Left lung (tissue), 10 donors: ENCODE results near the gene BTBD8. TPM values are rescaled to one million over a fixed set of nuclear protein-coding genes. Genes with fewer than 3 reads are reported as not detected.

Source experiments
- ATAC-seq: fragments of 200-7000 bp; cut with Tn5 transposase; one replicate; pipeline ENCODE4 v1.9.1; 2020; ENCODE audit warnings: moderate library complexity
- DNase-seq, 4 donors: peaks; one replicate each; pipeline ENCODE4 v3.0.0-alpha.2; 2013 to 2020
- H3K27ac ChIP-seq, 2 donors: fragments of 200-600 bp; sonication (generic) in 1 of 2; one replicate each; pipeline versions ENCODE4 v1.5.0 to v1.8.0; 2020 to 2021
- H3K27me3 ChIP-seq, 2 donors: fragments of 200-600 bp; sonication (generic) in 1 of 2; one replicate each; pipeline versions ENCODE4 v1.5.0 to v1.8.0; 2020 to 2021
- H3K36me3 ChIP-seq, 2 donors: fragments of 200-600 bp; sonication (generic) in 1 of 2; one replicate each; pipeline versions ENCODE4 v1.5.0 to v1.8.0; 2020 to 2021
- H3K4me1 ChIP-seq, 2 donors: fragments of 200-600 bp; one replicate each; pipeline ENCODE4 v1.8.0; 2021
- H3K4me3 ChIP-seq, 2 donors: fragments of 200-600 bp; sonication (generic) in 1 of 2; one replicate each; pipeline versions ENCODE4 v1.5.0 to v1.8.0; 2020 to 2021; ENCODE audit warnings: mild to moderate bottlenecking in 1 of 2
- H3K9me3 ChIP-seq, 2 donors: fragments of 200-600 bp; sonication (generic) in 1 of 2; one replicate each; pipeline versions ENCODE4 v1.5.0 to v1.8.0; 2020 to 2021
- intact Hi-C, 2 donors: fragments of 100-400 bp; cut with DNase I; formaldehyde crosslinking; loops; one replicate each; pipeline versions ENCODE4 v1.11.2 to v1.14.2; 2022
- polyA plus RNA-seq, 6 donors: library from polyadenylated mRNA; unstranded; fragments of 120-200 nt; gene quantifications; one replicate each; pipeline ENCODE4 v1.2.1, GENCODE V29; 2013; ENCODE audit not compliant: insufficient read length in 6 of 6
- total RNA-seq, 2 donors: library from RNA; stranded (reverse); fragmentation: NEBNext Ultra II Directional; extraction: Animal tissue kit (Norgen Biotek cat#: 25700); gene quantifications; one replicate each; pipeline ENCODE4 v1.2.1, GENCODE V29; 2021
- TF ChIP-seq, protein P1 (sequence below), 2 donors: fragments of 200-600 bp; sonication (generic) in 1 of 2; IDR thresholded peaks; one replicate each; pipeline versions ENCODE4 v1.5.0 to v1.8.0; 2021; ENCODE audit warnings: antibody characterized with exemption in 2 of 2
- donor health status: DM: no; HTN: yes; CAD: no.
- donor health status: DM: no; HTN: no; CAD: no.

Gene BTBD8
- total and polyA plus RNA-seq, 8 donors = 2.1 to 12.1 (median 8.5) TPM

GRCh38 chr1:92091625-92092024 is 11.5 kb downstream of the BTBD8 start:
- Histone ChIP-seq H3K27ac (no peak overlapping the region), H3K36me3 (no peaks in the 10 kb centered on the region), H3K4me3 (no peak overlapping the region), H3K4me1 (peaks cover 0 to 14% of the 10 kb centered on the region in 2 donors), H3K27me3 (no peaks in the 10 kb centered on the region), H3K9me3 (peaks cover 0 to 4% of the 10 kb centered on the region in 2 donors)
- no peak for ATAC-seq
- TF ChIP-seq, protein P1, sequence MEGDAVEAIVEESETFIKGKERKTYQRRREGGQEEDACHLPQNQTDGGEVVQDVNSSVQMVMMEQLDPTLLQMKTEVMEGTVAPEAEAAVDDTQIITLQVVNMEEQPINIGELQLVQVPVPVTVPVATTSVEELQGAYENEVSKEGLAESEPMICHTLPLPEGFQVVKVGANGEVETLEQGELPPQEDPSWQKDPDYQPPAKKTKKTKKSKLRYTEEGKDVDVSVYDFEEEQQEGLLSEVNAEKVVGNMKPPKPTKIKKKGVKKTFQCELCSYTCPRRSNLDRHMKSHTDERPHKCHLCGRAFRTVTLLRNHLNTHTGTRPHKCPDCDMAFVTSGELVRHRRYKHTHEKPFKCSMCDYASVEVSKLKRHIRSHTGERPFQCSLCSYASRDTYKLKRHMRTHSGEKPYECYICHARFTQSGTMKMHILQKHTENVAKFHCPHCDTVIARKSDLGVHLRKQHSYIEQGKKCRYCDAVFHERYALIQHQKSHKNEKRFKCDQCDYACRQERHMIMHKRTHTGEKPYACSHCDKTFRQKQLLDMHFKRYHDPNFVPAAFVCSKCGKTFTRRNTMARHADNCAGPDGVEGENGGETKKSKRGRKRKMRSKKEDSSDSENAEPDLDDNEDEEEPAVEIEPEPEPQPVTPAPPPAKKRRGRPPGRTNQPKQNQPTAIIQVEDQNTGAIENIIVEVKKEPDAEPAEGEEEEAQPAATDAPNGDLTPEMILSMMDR (IDR thresholded peaks at IDR 0.05) = no peak
- intact Hi-C loops = no loop called here
- no peak for DNase-seq

DNA sequence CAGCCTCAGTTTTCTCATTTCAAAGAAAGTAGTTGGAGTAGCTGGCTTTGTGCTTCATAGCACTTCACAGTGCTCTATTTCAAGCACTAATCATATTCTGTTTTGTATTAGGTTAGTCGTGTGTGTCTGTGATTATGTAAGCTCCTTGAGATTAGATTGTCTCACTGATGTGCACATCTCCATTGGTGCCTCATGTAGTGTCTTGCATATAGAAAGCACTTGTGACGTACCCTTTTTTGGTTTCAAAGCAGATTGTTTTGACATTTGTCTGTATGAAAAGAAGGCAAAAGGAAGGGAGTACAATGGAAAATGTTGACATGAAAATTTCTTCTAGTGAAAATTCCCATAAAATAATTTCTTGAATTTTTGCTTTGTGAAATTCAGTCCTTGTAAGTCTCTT is 13.9 kb downstream of the BTBD8 start:
- Histone ChIP-seq H3K36me3 (no peaks in the 10 kb centered on the region), H3K4me3 (no peak overlapping the region), H3K27ac (no peak overlapping the region), H3K27me3 (no peaks in the 10 kb centered on the region), H3K4me1 (peaks cover 0 to 14% of the 10 kb centered on the region in 2 donors), H3K9me3 (no peaks in the 10 kb centered on the region)
- intact Hi-C loops = no loop called here
- DNase-seq (no peak), ATAC-seq (no peak)
- TF ChIP-seq, protein P1 (IDR thresholded peaks at IDR 0.05) = no peak

- DNase-seq (no peak), ATAC-seq (no peak)
- Histone ChIP-seq H3K9me3 (no peaks in the 10 kb centered on the region), H3K4me3 (no peak overlapping the region), H3K4me1 (peaks cover 0 to 14% of the 10 kb centered on the region in 2 donors), H3K27ac (no peak overlapping the region), H3K36me3 (no peaks in the 10 kb centered on the region), H3K27me3 (no peaks in the 10 kb centered on the region)
- TF ChIP-seq, protein P1 (IDR thresholded peaks at IDR 0.05) = no peak
- intact Hi-C loops = no loop called here
These were observed 14.4 kb downstream of the BTBD8 start for GRCh38 chr1:92094595-92094994.

- DNase-seq (no peak), ATAC-seq (peak; percentile 15)
- Histone ChIP-seq H3K27ac (peak overlapping the region in 1 of 2 donors; percentile 45), H3K4me3 (no peak overlapping the region), H3K4me1 (peaks cover 0 to 14% of the 10 kb centered on the region in 2 donors), H3K27me3 (no peaks in the 10 kb centered on the region), H3K9me3 (no peaks in the 10 kb centered on the region), H3K36me3 (no peaks in the 10 kb centered on the region)
- TF ChIP-seq, protein P1 (IDR thresholded peaks at IDR 0.05) = no peak
- intact Hi-C loops = no loop called here
These were observed 15.7 kb downstream of the BTBD8 start for GRCh38 chr1:92095874-92096273.

DNA sequence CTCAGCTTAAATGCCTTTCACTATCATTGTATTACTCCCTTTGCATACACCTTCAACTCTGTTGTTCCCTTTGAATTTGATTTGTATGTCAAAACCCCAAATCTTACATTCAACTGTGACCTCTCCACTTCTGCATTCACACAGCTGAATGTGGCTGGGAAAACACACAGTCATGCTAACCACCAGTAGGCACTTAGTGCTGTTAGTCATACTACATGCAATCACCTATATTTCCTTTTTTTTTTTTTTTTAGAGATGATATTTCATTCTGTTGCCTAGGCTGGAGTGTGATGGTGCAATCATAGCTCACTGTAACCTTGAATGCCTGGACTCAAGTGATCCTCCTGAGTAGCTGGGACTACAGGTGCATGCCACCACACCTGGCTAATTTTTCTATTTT is 16.2 kb downstream of the BTBD8 start:
- Histone ChIP-seq H3K36me3 (no peaks in the 10 kb centered on the region), H3K4me1 (peaks cover 0 to 14% of the 10 kb centered on the region in 2 donors), H3K27me3 (no peaks in the 10 kb centered on the region), H3K27ac (peak overlapping the region in 1 of 2 donors; percentile 45), H3K9me3 (no peaks in the 10 kb centered on the region), H3K4me3 (no peak overlapping the region)
- no peak for DNase-seq
- intact Hi-C loops = no loop called here
- ATAC-seq = peak; percentile 66
- TF ChIP-seq, protein P1 (IDR thresholded peaks at IDR 0.05) = no peak
